Muscle layer of colon (tissue), 2 donors: ENCODE measurements around the gene PRDM16.

Experiments
- H3K27ac ChIP-seq: one replicate; pipeline ENCODE4 v1.7.0; 2013; ENCODE audit warnings: low read depth, mild to moderate bottlenecking, low read length, moderate library complexity
- H3K27me3 ChIP-seq, 2 donors: one replicate each; pipeline ENCODE4 v1.7.0; 2013; ENCODE audit warnings: low read length in 2 of 2, mild to moderate bottlenecking in 2 of 2; ENCODE audit not compliant: insufficient read depth in 2 of 2, control insufficient read depth in 1 of 2
- H3K36me3 ChIP-seq: one replicate; pipeline ENCODE4 v1.7.0; 2013; ENCODE audit warnings: mild to moderate bottlenecking, low read length; ENCODE audit not compliant: insufficient read depth
- H3K4me1 ChIP-seq: one replicate; pipeline ENCODE4 v1.7.0; 2013; ENCODE audit warnings: mild to moderate bottlenecking, low read length; ENCODE audit not compliant: insufficient read depth
- H3K4me3 ChIP-seq, 2 donors: one replicate each; pipeline ENCODE4 v1.7.0; 2013; ENCODE audit warnings: low read length in 2 of 2, low read depth in 1 of 2, mild to moderate bottlenecking in 1 of 2, moderate library complexity in 1 of 2
- H3K9ac ChIP-seq: one replicate; pipeline ENCODE4 v1.7.0; 2013; ENCODE audit warnings: low read length
- H3K9me3 ChIP-seq: one replicate; pipeline ENCODE4 v1.7.0; 2013; ENCODE audit warnings: mild to moderate bottlenecking, low read length
- donor health status: abdominal sarcoma.
- donor health status: Adenocarcinoma of cecum.

PRDM16 gene

DNA sequence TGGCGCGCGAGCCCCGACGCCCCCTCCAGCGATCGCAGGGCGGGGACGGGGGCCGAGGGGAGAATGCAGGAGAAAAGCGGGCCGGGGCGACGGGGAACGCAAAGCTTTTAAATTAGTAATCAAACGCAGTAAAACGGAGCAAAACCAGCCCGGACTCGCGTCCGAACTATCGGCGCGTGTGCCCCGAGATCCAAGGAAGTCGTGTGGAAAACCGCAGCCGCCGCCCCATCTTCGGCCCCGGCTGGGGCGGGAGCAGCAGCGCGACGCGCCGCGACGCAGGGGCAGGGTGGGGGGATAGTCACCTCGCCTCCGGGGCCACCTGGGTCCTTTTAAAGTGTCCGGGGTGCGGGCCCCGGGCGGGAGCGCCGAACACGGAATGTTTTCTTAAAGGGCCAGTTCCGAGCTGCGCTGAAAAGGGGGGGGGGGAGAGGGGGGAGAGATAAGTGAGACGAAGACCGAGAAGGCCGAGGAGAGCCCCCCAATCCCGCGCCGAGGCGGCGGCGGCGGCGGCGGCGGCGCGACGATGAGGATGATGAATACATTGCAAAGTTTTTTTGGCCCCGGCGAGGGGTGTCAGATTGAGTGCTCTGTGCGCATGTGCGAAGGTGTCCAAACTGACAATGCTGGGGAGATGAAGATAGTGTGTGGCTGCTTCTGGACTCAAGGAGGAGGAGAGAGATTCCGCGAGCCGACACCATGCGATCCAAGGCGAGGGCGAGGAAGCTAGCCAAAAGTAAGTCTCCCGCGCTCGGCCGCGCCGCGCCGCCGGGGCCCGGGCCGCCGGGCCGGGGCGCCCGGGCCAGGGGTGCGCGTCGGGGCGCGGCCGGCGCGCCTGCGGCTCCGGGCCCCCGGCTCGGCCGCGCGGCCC, at the start of gene PRDM16:
Gene PRDM16, plus strand, starts transcription at position 640 of the 868 bp plus-strand sequence. Its CDS starts 57 bp downstream, at position 697.
- Histone ChIP-seq H3K36me3 (no peaks in the 10 kb centered on the region), H3K9me3 (no peaks in the 10 kb centered on the region), H3K27ac (no peak within 1 kb of the TSS), H3K27me3 (peaks cover 59 to 90% of the 10 kb centered on the region in 2 donors), H3K4me1 (peaks cover 6% of the 10 kb centered on the region), H3K4me3 (peak within 1 kb of the TSS; percentile 64 to 71), H3K9ac (no peak within 1 kb of the TSS)

DNA sequence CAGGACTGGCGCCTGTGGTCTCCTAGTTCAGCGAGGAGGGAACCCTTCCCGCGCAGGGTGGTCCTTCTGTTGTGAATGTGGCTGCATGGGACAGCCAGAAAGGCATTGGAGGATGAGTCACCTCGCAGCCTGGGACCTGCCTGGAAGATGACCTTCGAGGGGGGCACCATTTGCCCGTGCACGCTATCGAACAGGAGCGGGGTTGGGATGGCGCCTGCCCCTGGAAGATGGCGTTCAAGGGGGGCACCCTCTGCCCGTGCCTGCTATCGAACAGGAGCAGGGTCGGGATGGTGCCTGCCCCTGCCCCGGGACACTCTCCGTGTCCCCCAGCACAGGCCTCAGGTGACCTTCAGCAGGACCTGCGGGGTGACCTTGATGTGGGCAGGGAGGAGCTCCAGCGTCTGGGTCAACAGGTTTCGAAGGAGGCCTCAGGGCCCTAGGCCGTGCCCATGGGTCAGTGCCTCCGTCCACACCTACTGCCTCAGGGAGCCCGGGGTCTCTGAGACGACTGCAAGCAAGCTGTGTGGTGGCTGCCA, 49.4 kb upstream of the PRDM16 start:
- no peak overlapping the region for H3K27ac ChIP-seq
- peaks cover 5 to 47% of the 10 kb centered on the region in 2 donors for H3K27me3 ChIP-seq
- no peaks in the 10 kb centered on the region for H3K4me1 ChIP-seq
- H3K9me3 ChIP-seq: no peaks in the 10 kb centered on the region
- no peak overlapping the region for H3K9ac ChIP-seq
- H3K36me3 ChIP-seq: no peaks in the 10 kb centered on the region
- no peak overlapping the region for H3K4me3 ChIP-seq

DNA sequence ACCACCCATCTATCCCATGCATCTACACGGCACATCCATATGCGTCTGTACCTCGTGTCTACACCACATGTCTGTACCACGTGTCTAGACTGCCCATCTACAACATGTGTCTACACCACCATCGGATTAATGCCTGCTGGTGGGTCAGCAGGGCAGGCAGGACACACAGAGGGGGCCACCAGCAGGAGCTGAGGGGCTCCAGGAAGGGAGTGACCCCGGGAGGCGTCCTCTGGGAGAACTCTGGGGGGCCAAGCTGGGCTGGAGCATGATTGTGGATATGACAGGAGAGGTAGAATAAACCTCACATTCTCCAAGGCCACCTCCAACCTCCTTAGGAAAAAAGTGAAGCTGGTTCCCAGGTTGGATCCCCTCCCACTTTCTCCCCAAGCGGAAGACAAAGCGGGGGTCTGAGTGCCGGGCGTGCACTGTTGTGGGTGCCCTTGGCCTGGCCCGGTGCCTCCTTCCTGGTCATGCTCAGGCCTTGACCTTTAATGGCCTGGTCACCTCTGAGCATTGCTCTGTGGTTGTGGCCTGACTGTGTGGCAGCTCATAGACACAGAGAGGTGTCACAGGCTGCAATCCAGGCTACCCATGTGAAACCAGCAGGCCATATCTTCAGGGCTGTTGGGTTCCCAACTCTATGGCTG, 48.6 kb upstream of the PRDM16 start:
- Histone ChIP-seq H3K27ac (no peak overlapping the region), H3K4me1 (no peaks in the 10 kb centered on the region), H3K36me3 (no peaks in the 10 kb centered on the region), H3K27me3 (peaks cover 5 to 39% of the 10 kb centered on the region in 2 donors), H3K4me3 (no peak overlapping the region), H3K9ac (no peak overlapping the region), H3K9me3 (no peaks in the 10 kb centered on the region)

DNA sequence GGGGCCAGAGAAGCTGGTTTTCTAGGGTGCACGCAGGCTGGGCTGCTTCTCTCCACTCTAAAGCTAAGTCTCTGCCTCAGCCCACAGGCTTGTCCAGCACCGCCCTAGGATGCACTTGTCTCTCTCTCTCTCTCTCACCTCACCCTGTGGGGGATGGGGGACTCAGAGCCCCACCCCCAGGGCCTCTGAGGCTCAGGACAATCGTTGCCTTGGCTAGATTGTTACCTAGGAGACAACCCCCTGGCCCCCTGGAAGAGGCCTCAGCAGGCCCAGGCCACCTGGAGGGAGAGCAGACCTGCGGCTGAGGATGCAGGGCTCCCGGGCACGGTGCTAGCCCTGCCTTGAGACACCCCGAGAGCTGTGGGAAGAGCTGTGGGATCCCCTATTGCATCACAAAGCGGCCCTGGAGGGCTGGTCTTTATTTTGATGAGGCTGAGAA, 47.8 kb upstream of the PRDM16 start, which contains the start of gene ACTRT2:
Gene ACTRT2, plus strand, starts transcription at position 235 of the 439 bp plus-strand sequence. CDS start 220 bp downstream, outside the sequence.
- H3K27me3 ChIP-seq: peaks cover 0 to 30% of the 10 kb centered on the region in 2 donors
- H3K4me3 ChIP-seq: no peak within 1 kb of the TSS
- H3K9me3 ChIP-seq: no peaks in the 10 kb centered on the region
- no peaks in the 10 kb centered on the region for H3K36me3 ChIP-seq
- H3K4me1 ChIP-seq: no peaks in the 10 kb centered on the region
- H3K27ac ChIP-seq: no peak within 1 kb of the TSS
- no peak within 1 kb of the TSS for H3K9ac ChIP-seq

DNA sequence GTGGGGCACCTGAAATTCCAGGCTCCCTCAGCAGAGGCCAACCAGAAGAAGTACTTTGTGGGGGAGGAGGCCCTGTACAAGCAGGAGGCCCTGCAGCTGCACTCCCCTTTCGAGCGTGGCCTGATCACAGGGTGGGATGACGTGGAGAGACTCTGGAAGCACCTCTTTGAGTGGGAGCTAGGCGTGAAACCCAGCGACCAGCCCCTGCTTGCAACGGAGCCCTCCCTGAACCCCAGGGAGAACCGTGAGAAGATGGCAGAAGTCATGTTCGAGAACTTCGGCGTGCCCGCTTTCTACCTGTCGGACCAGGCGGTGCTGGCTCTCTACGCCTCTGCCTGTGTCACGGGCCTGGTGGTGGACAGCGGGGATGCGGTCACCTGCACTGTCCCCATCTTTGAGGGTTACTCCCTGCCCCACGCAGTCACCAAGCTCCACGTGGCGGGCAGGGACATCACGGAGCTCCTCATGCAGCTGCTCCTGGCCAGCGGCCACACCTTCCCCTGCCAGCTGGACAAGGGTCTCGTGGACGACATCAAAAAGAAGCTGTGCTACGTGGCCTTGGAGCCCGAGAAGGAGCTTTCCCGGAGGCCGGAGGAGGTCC, 47.1 kb upstream of the PRDM16 start:
- Histone ChIP-seq H3K4me1 (no peaks in the 10 kb centered on the region), H3K36me3 (no peaks in the 10 kb centered on the region), H3K9ac (no peak overlapping the region), H3K9me3 (no peaks in the 10 kb centered on the region), H3K27me3 (peaks cover 0 to 30% of the 10 kb centered on the region in 2 donors), H3K27ac (no peak overlapping the region), H3K4me3 (no peak overlapping the region)

DNA sequence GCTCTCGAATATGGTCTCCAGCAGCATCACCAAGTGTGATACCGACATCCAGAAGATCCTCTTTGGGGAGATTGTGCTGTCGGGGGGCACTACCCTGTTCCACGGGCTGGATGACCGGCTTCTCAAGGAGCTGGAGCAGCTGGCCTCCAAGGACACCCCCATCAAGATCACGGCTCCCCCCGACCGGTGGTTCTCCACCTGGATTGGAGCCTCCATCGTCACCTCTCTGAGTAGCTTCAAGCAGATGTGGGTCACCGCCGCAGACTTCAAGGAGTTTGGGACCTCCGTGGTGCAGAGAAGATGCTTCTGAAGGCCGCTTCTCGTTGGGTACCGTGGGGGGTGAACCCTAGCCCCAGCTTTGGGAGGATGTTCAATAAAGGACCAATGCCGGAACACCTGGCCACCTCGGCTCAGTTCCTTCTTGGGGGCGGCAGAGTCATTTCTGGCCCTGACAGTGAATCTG, 46.5 kb upstream of the PRDM16 start:
- Histone ChIP-seq H3K9ac (no peak overlapping the region), H3K4me3 (no peak overlapping the region), H3K27me3 (peaks cover 0 to 27% of the 10 kb centered on the region in 2 donors), H3K9me3 (no peaks in the 10 kb centered on the region), H3K4me1 (no peaks in the 10 kb centered on the region), H3K36me3 (no peaks in the 10 kb centered on the region), H3K27ac (no peak overlapping the region)

DNA sequence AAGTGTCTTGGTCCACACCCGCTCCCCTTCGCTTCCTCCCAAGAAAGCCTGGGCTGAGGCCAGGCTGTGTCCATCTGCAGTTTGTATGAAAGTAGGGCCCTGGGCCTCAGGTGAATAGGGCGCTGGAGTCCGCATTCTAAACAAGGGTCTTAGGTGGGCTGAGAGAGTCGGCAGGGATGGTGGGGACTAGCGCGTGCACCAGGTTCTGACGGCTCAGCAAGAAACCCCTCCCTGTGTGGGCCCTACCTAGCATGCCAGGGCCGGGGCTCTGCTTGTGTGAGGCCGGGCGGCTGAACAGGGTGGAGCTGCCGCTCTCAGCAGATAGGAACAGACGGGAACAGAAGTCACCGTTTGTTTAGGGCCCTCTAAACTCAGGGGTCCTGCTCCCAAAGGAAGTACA, 46.0 kb upstream of the PRDM16 start:
- H3K9me3 ChIP-seq: no peaks in the 10 kb centered on the region
- no peaks in the 10 kb centered on the region for H3K36me3 ChIP-seq
- H3K4me1 ChIP-seq: no peaks in the 10 kb centered on the region
- no peak overlapping the region for H3K9ac ChIP-seq
- no peak overlapping the region for H3K4me3 ChIP-seq
- H3K27ac ChIP-seq: no peak overlapping the region
- H3K27me3 ChIP-seq: peaks cover 0 to 27% of the 10 kb centered on the region in 2 donors

DNA sequence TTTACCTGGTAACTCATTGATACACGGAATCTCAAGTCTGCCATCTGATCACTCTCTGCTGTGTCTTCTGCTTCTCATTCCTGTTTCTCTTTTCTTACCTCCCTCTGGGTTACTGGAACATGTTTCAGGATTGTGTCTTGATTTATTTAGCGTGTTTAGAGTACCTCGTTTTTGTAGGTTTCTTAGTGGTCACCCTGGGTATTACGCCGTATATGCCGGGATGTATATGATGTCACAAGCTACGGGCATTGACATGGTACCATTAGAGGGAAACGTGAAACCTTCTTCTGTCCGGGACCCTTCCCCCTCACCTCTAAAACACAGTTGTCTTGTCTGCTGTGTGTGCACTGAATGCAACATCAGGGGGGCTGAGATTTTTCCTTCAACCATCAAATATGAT, 45.0 kb upstream of the PRDM16 start:
- Histone ChIP-seq H3K9ac (no peak overlapping the region), H3K27me3 (peaks cover 0 to 29% of the 10 kb centered on the region in 2 donors), H3K4me1 (no peaks in the 10 kb centered on the region), H3K9me3 (no peaks in the 10 kb centered on the region), H3K27ac (no peak overlapping the region), H3K4me3 (no peak overlapping the region), H3K36me3 (no peaks in the 10 kb centered on the region)

DNA sequence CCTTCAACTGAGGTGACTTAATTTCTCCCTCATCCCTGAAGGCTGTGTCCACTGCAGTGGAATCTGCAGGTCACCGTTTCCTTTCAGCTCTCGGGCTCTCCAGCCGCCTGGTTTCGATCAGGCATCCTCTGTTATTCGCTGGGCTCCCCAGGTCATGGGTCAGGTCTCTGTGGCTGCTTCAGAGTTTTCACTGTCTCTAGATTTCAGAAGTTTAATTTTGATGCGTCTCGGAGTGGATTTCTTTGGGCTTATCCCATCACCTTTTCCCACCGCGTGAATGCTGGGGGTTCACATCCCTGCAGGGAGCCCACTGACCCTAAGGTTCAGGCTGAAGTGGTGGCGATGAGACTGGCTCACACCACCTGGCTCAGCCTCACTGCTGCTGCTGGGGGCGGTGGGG, 44.4 kb upstream of the PRDM16 start:
- no peaks in the 10 kb centered on the region for H3K36me3 ChIP-seq
- H3K9ac ChIP-seq: no peak overlapping the region
- H3K27me3 ChIP-seq: peaks cover 0 to 29% of the 10 kb centered on the region in 2 donors

DNA sequence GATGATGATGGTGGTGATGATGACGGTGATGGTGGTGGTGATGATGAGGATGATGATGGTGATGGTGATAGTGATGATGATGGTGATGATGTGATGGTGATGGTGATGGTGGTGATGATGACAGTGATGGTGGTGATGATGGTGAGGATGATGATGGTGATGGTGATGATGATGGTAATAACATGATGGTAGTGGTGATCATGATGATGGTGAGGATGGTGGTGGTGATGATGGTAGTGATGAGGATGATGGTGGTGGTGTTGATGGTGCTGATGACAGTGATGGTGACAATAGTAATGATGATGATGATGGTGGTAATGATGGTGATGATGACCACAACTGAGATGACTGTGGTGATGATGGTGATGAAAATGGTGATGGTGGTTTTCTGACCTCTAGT, 42.9 kb upstream of the PRDM16 start:
- Histone ChIP-seq H3K9ac (no peak overlapping the region), H3K9me3 (no peaks in the 10 kb centered on the region), H3K27me3 (peaks cover 0 to 29% of the 10 kb centered on the region in 2 donors), H3K4me3 (no peak overlapping the region), H3K36me3 (no peaks in the 10 kb centered on the region), H3K4me1 (no peaks in the 10 kb centered on the region), H3K27ac (no peak overlapping the region)

More for the DNA sequence above, 44.4 kb upstream of the PRDM16 start:
- Histone ChIP-seq H3K9me3 (no peaks in the 10 kb centered on the region), H3K27ac (no peak overlapping the region), H3K4me1 (no peaks in the 10 kb centered on the region), H3K4me3 (no peak overlapping the region)
